HepG2 (cell line): ENCODE data around the gene CAMK2D. TPM values are rescaled to one million over a fixed set of nuclear protein-coding genes. Genes with fewer than 3 reads are reported as not detected.
A peak's percentile ranks its signal among the peaks of the same experiment; 100 is the strongest.

Source experiments
- ZMYM2 ChIP-seq: sonication (generic); formaldehyde crosslinking; IDR thresholded peaks from 2 replicates; pipeline ENCODE4 v1.8.0; 2022; ENCODE audit warnings: mild to moderate bottlenecking, missing genetic modification reagents
- polyA plus RNA-seq, 8 experiments: library from polyadenylated mRNA; depleted of rRNA in 3 of 8; stranded (reverse) in 7 of 8; unstranded in 1 of 8; fragments of >200 nt; fragmentation: Illumina TruSeq in 4 of 8; extraction: Trizol in 4 of 8; gene quantifications; 2 replicates each; pipeline versions ENCODE4 v1.2.1 to v1.2.3, GENCODE V29; 2011 to 2016; ENCODE audit warnings: low read depth in 4 of 8, missing spikeins in 1 of 8, mixed read lengths in 1 of 8; ENCODE audit not compliant: insufficient read depth in 1 of 8
- small RNA-seq, 3 experiments: library from RNA; depleted of rRNA; stranded (forward); fragments of <200 nt; gene quantifications; one replicate each; pipeline ENCODE3, GENCODE V24; 2012; ENCODE audit warnings: low read depth in 2 of 3, low replicate concordance in 1 of 3; ENCODE audit not compliant: insufficient read length in 3 of 3, insufficient read depth in 2 of 3
- total RNA-seq, 5 experiments: library from RNA; depleted of rRNA; stranded (reverse); fragments of >200 nt; fragmentation: Illumina TruSeq; extraction: Trizol; gene quantifications; 2 replicates each; pipeline ENCODE4 v1.2.3, GENCODE V29; 2016; ENCODE audit warnings: low read depth in 1 of 5
- TF ChIP-seq, protein P1 (sequence below): sonication (generic); formaldehyde crosslinking; IDR thresholded peaks from 2 replicates; pipeline ENCODE4 v1.5.0; 2020; ENCODE audit warnings: missing genetic modification reagents

CAMK2D gene
- total and polyA plus RNA-seq, 2 of the 13 experiments (the other 11 are each of a cell fraction or from before 2014, with no cell fraction given): 18.0 to 65.4 TPM

DNA sequence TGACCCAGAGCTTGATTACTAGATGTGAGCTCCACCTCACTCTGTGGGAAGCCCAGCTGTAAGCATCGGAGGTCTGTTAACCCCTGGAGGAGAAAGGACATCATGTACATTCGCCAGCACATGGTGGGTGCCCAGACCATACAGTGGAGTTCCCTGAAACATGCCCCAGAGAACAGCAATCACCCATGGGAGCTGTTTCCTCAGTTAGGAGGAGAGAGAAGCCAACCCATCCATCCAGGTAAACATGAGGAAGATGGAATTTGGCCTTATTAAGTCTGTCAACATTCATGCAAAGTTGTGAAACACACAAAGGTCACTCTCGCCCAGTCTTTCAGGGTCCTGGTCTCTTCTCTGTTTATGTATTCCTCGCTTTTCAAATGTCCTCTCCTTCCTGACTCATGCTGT lies 357.4 kb downstream of the CAMK2D start (continued):
- TF ChIP-seq, protein P1, sequence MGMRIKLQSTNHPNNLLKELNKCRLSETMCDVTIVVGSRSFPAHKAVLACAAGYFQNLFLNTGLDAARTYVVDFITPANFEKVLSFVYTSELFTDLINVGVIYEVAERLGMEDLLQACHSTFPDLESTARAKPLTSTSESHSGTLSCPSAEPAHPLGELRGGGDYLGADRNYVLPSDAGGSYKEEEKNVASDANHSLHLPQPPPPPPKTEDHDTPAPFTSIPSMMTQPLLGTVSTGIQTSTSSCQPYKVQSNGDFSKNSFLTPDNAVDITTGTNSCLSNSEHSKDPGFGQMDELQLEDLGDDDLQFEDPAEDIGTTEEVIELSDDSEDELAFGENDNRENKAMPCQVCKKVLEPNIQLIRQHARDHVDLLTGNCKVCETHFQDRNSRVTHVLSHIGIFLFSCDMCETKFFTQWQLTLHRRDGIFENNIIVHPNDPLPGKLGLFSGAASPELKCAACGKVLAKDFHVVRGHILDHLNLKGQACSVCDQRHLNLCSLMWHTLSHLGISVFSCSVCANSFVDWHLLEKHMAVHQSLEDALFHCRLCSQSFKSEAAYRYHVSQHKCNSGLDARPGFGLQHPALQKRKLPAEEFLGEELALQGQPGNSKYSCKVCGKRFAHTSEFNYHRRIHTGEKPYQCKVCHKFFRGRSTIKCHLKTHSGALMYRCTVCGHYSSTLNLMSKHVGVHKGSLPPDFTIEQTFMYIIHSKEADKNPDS (CRISPR knock-in tag): no peak
- TF ChIP-seq ZMYM2 (CRISPR knock-in tag): 0 out of 2 replicates have a peak, but pooled peaks have one; percentile 28

Small RNA genes within 50 kb of the gene (small RNA-seq; reads per million reads assigned to genes)
- gene RN7SL184P: 0 reads per million in 3 experiments
- gene RNU1-138P: 0 to 1.9 (median 0.20) reads per million in 3 experiments

Other genes starting within 250 kb of the CAMK2D start
- gene ARSJ, start 217.9 kb upstream of the CAMK2D start, total RNA-seq (2016; rRNA removed; fragmentation: Illumina TruSeq; extraction: Trizol): not detected in 2 replicates
- gene ARSJ, start 217.9 kb upstream of the CAMK2D start, polyA plus RNA-seq (2011; rRNA removed): not detected in 2 replicates